ENCODE data around the gene EVA1B. TPM values are rescaled to one million over a fixed set of nuclear protein-coding genes. Genes with fewer than 3 reads are reported as not detected.

Gene EVA1B
- total and polyA plus RNA-seq, 2 of the 4 experiments (the other 2 are of a cell fraction), result 49.8 to 64.6 TPM

DNA sequence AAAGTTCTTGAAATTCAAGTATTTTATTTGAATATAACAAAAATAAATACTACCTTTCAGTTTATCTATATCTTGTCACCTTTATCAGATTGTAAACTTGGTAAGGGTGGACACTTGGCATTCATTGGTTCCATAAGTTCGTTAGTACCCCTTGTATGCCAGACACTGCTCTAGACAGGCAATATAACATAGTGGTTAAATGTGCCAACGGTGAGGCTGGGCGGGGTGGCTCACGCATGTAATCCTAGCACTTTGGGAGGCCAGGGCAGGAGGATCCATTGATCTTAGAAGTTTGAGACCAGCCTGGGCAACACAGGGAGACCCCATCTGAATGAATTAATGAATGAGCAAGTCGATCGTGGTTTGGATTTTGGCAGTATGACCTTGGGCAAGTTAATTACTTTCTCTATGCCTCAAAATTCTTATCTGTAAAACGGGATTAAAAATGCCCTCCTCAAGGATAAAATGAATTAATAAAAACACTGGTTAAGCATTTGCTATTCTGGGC, 43.6 kb downstream of the EVA1B start:
- Histone ChIP-seq H2BK20ac (ENCODE audit: low read depth, low read length) (no peak overlapping the region), H2BK15ac (ENCODE audit: low read depth, low read length) (no peak overlapping the region), H4K5ac (ENCODE audit: low read depth, low read length) (no peak overlapping the region), H3K27ac (ENCODE audit: insufficient read depth, low read length) (no peak overlapping the region), H3K4ac (ENCODE audit: low read depth, low read length) (no peak overlapping the region), H4K20me1 (ENCODE audit: insufficient read depth, low read length) (peaks cover 47% of the 10 kb centered on the region), H2AFZ (replicated peaks; ENCODE audit: low read length, poor library complexity) (no peak overlapping the region), H3K27me3 (ENCODE audit: control insufficient read depth, insufficient read depth, low read length) (no peaks in the 10 kb centered on the region), H2BK5ac (ENCODE audit: low read depth, low read length, poor library complexity, severe bottlenecking) (no peak overlapping the region), H3K9me3 (ENCODE audit: control insufficient read depth, insufficient read depth, low read length) (no peaks in the 10 kb centered on the region), H3K4me2 (ENCODE audit: low read depth, low read length) (no peak overlapping the region), H3K23ac (ENCODE audit: low read depth, low read length) (no peak overlapping the region), H3K79me1 (ENCODE audit: low read depth in 1 of 2, low read length in 2 of 2) (peaks cover 18 to 47% of the 10 kb centered on the region in 2 experiments), H3K36me3 (ENCODE audit: control insufficient read depth, insufficient read depth, low read length) (peaks cover 9% of the 10 kb centered on the region), H3K56ac (ENCODE audit: extremely low read depth, insufficient read depth, low read length) (no peak overlapping the region), H3K4me1 (ENCODE audit: control insufficient read depth, insufficient read depth, low read length) (peaks cover 3% of the 10 kb centered on the region; the same call in 1 of the 2 replicates), H4K91ac (ENCODE audit: insufficient read depth, low read depth, low read length) (no peak overlapping the region), H3K9me1 (ENCODE audit: insufficient read depth, low read length) (no peaks in the 10 kb centered on the region), H4K8ac (ENCODE audit: low read depth in 2 of 2, low read length in 2 of 2) (no peak overlapping the region), H2BK120ac (ENCODE audit: low read depth, low read length) (no peak overlapping the region), H3K14ac (replicated peaks; ENCODE audit: low read depth, low read length) (no peak overlapping the region), H3K4me3 (ENCODE audit: insufficient read depth, low read depth, low read length) (no peak overlapping the region), H3K18ac (ENCODE audit: low read depth, low read length) (no peak overlapping the region), H2AK9ac (replicated peaks; ENCODE audit: low read depth, low read length, poor library complexity) (no peak overlapping the region), H3K9ac (ENCODE audit: low read depth, low read length) (no peak overlapping the region), H2AK5ac (ENCODE audit: low read depth, low read length) (no peak overlapping the region)
- dilution Hi-C loops (cut with HindIII; ENCODE audit: low sequenced_read_pairs, unreplicated experiment), result no loop called here
- no peak for TF ChIP-seq RFX5 (IDR thresholded peaks at IDR 0.05; ENCODE audit: low read depth, low read length)
- no peak for TF ChIP-seq FOS (IDR thresholded peaks at IDR 0.05; ENCODE audit: low read depth, low read length)
- TF ChIP-seq, protein P1, sequence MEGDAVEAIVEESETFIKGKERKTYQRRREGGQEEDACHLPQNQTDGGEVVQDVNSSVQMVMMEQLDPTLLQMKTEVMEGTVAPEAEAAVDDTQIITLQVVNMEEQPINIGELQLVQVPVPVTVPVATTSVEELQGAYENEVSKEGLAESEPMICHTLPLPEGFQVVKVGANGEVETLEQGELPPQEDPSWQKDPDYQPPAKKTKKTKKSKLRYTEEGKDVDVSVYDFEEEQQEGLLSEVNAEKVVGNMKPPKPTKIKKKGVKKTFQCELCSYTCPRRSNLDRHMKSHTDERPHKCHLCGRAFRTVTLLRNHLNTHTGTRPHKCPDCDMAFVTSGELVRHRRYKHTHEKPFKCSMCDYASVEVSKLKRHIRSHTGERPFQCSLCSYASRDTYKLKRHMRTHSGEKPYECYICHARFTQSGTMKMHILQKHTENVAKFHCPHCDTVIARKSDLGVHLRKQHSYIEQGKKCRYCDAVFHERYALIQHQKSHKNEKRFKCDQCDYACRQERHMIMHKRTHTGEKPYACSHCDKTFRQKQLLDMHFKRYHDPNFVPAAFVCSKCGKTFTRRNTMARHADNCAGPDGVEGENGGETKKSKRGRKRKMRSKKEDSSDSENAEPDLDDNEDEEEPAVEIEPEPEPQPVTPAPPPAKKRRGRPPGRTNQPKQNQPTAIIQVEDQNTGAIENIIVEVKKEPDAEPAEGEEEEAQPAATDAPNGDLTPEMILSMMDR (conservative IDR thresholded peaks at IDR 0.05; ENCODE audit: low read depth, low read length), result no peak
- TF ChIP-seq MAZ (IDR thresholded peaks at IDR 0.05; ENCODE audit: borderline replicate concordance, low read depth, low read length), result no peak
- TF ChIP-seq CEBPB (IDR thresholded peaks at IDR 0.05; ENCODE audit: low read depth, low read length), result no peak
- TF ChIP-seq MAFK (IDR thresholded peaks at IDR 0.05; ENCODE audit: low read depth, low read length), result no peak
- no peak for TF ChIP-seq BHLHE40 (IDR thresholded peaks at IDR 0.05; ENCODE audit: low read depth, low read length)
- ATAC-seq (ENCODE audit: low read depth) (no peak), DNase-seq (no peak)
- CTCF ChIA-PET, result no interaction called here
- POLR2A ChIA-PET (ENCODE audit: unreplicated experiment), result no interaction called here
- intact Hi-C loops (cut with micrococcal nuclease), result no loop called here
- BruUV-seq (replicated peaks), result no TSS peak
- in situ Hi-C loops (cut with MboI; ENCODE audit: low sequenced_read_pairs), result no loop called here
- WGBS, 2 experiments (ENCODE audit: extremely low coverage in 2 of 2, insufficient read length in 1 of 2), result 90% methylated on average over 4 of the region's 7 CpGs; no CpG with 5 or more reads in 1 of the 2 experiments

Measured in IMR-90 (cell line).